HG03066 (cell line): Measurements from ENCODE around the gene CES3.

Experiments
- ATAC-seq: cut with Tn5 transposase; IDR thresholded peaks from one replicate; pipeline ENCODE4 v1.9.1; 2021; ENCODE audit warnings: low read depth; ENCODE audit not compliant: unreplicated experiment

CES3 gene

DNA sequence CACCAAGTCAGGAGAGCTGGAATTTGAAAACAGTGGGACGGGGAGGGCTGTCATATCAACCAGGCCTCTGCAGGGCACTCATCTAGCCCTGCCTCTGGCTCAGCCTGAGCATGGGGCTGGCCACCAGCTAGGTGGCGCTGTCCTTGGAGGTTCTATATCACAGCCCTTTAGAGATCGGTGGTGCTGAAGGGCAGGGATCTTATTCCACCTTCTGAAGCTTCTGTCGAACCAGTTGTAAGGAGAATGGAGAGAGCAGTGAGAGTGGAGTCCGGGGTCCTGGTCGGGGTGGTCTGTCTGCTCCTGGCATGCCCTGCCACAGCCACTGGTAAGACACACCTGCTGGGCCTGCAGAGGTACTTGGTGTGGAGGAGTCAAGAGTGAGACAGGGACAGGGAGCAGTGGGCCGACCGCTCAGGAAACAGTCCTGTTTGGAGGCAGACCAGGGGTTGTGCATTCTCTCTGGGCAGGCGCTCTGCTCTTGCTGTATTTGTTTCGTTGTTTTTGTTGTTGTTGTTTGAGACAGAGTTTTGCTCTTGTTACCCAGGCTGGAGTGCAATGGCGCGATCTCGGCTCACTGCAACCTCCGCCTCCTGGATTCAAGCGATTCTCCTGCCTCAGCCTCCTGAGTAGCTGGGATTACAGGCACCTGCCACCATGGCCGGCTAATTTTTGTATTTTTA, at the start of gene CES3:
Gene CES3 (plus strand): TSS at position 202 of the 680 bp plus-strand sequence. CDS start 42 bp downstream, at position 244.
- no peak for ATAC-seq

DNA sequence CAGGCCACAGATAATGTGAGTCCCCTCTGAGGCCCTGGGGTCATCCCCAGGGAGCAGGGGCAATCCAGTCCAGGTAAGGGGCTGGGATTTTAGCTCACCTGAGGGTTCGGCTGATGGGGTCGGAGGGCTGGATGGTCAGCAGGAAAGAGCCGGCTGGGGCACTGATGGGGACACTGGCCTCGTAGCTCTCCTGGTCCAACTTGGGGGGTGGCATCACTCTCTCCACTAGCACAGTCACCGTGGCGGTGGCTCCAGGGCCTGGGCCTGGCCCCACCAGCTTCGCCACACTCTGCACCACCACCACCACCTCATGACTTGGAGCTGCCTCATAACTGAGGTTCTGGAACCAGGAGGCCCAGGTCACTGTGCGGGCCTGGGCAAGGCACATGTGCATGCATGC, 49.3 kb upstream of the CES3 start:
- ATAC-seq, result no peak

DNA sequence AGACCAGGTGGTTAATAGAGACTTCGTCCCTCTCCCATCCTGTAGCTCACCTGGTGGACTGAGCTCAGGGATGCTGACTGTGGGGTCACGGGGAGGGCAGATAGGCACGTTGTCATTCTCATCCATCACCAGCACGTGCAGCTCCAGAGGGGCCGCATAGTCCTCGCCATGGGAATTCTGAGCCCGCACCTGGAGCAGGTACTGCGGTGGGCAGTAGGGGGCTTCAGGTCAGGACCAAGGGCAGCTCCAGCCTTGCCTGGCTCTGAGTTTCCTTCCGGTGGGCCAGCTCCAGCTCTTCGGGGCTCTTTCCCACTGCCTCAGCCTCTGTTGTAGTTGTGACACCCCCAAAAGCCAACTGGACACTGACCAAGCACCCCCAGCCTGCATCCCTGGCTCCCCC, 48.0 kb upstream of the CES3 start:
- ATAC-seq, result no peak

GRCh38 chr16:66913711-66914110, 47.4 kb upstream of the CES3 start:
- no peak for ATAC-seq

GRCh38 chr16:66914541-66914940, 46.5 kb upstream of the CES3 start:
- ATAC-seq, result no peak

DNA sequence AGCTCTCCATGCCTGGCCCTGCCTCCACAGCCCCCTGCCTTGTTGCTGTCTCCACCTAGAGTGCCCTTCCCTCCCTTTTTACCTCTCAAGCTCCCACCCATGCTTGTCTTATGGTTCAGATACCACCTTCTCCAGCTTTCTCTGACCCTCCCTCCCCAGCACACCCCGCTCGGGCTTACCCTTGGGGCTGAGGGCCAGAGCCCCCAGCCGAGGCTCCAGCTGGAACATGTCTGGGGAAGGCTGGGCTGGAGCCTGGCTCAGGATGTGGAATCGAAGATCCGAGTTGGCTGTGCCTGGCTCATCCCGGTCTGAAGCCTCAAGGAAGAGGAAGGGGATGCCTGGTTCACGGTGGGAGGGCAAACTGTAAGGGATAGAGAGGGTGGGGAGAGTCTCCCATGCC, 46.0 kb upstream of the CES3 start:
- no peak for ATAC-seq

- no peak for ATAC-seq
Observed at GRCh38 chr16:66916518-66916917, 44.5 kb upstream of the CES3 start.

- ATAC-seq, result no peak
Observed at GRCh38 chr16:66917741-66918140, 43.3 kb upstream of the CES3 start.

DNA sequence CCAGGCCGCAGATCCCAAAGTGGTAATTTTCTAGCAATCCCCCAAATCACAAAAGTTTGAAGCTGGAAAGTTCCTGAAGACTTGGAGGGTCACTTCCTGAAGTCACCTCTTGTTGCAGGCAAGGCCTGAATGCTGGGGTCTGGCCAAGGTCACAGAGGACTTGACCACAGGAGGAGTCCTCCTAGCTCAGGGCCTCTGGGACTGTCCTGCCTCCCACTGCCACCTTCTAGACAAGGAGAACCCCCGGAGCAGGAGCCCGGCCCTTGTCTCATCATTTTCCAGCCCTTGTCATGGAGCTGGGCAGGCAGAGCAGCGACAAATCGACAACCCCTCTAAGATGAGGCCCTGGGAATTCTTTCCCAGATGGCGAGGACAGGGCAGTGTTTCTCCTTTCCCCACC, 42.7 kb upstream of the CES3 start:
- ATAC-seq, result no peak

- no peak for ATAC-seq
Observed at GRCh38 chr16:66918803-66919568, 42.1 kb upstream of the CES3 start, which contains the start of gene CDH16. Gene CDH16, minus strand, starts transcription at chr16:66918885. Its CDS starts 820 bp downstream, at chr16:66918065.

DNA sequence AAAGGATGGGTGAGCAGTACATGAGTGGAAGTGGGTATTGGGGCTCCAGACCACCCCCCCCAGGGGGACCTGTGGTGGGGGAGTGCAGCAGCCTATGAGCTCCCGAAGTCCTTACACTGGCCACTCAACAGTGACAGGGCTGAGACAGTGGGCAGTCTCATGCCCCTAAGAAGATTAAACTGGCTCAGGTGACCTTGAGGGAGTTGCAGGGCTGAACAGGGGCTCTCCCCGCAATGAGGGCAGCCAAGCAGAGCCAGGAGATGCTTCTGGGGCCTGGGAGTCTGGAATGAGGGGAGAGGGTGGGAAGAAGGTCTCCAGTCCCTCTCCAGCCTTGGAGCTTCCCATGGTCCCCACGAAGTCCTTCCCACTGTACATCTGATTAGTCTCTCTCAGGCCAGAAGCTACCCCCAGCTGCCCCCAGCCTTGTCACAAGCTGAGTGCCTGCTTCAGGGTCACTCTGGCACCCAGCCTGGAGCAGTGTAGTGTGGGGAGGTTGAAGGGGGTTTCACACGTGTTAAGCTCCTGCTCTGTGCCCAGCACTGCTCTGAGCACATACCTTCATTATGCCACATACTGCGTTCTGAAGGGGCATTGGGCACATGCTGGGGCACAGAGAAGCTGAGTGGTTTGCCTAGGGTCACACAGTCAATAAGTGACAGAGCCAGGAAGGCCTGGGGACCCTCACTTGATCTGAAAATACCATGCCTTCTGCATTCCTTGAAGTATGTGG, 41.3 kb upstream of the CES3 start:
- ATAC-seq, result no peak

- ATAC-seq, result no peak
Observed at GRCh38 chr16:66920299-66920590, 40.8 kb upstream of the CES3 start.

GRCh38 chr16:66920924-66921680, 40.0 kb upstream of the CES3 start:
- no peak for ATAC-seq

- ATAC-seq, result no peak
Observed at GRCh38 chr16:66921729-66922450, 39.2 kb upstream of the CES3 start.

DNA sequence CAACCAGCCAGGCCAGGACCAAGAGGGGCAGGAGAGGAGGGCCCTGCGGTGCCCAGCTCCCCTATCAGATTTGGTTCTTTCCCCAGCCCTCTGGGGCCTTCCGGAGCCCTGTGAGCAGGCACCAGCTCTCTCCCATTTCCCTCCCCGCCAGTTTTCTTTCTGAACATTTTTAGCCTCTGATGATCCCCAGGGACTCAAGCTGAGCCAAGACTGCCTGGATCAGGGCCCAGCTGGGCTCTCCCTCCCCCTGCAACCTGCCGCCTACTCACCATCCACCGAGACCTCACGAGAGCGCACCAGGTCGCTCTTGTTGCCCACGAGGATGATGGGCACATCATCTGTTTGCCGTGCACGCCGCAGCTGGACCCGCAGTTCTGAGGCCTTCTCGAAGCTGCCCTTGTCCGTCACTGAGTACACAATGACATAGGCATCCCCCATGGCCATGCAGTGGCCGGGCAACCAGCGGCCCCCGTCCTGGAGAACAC, 37.8 kb upstream of the CES3 start:
- ATAC-seq, result no peak

GRCh38 chr16:66923866-66924265, 37.2 kb upstream of the CES3 start:
- no peak for ATAC-seq

DNA sequence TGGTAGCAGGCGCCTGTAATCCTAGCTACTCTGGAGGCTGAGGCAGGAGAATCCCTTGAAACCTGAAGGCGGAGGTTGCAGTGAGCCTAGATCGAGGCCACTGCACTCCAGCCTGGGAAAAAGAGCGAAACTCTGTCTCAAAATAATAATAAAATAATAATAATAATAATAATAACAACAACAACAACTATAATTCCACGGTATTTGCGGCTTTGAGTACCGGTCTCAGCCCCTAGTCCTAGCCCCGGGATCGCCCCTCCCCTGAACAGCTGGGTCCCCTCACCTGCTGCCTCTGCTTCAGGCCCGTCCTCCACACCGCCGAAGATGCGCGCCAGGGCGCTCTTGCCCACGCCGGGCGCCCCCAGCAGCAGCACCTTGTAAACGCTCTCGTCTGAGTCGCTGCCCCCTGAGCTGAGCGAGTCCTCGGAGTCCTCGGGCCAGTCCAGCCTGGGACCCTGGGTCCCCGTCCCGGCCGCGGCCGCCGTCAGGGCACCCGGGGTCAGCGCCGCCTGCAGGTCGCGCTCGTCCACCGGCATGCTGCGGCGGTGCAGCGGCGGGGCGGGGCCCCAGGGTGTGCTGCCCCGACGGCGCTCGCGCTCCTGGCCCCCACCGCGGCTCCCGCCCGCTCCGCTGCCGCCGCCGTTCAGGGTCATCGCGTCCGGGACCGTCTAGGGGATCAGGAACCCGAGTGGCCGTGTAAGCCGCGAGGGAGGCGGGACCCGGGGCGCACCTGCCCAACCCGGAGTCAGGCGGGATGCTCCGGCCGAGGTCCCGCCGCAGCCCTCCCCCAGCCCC, 36.3 kb upstream of the CES3 start:
- ATAC-seq, result no peak

- no peak for ATAC-seq
Observed at GRCh38 chr16:66925322-66925840, 35.7 kb upstream of the CES3 start, which contains the start of gene RRAD. Gene RRAD, minus strand, starts transcription at chr16:66925535. Its CDS starts 356 bp downstream, at chr16:66925179.
